K562 (cell line): ENCODE results near the gene PIP4K2C. TPM values are rescaled to one million over a fixed set of nuclear protein-coding genes. Genes with fewer than 3 reads are reported as not detected.

Experiments
- ATAC-seq: fragments of 200-7000 bp; cut with Tn5 transposase; 3 replicates; pipeline ENCODE4 v1.9.1; 2020; ENCODE audit warnings: moderate library complexity
- BruUV-seq: library from RNA; stranded (reverse); fragments of 400-500 nt; replicated peaks from 2 replicates; lab custom pipeline; 2021; lab: Mats Ljungman, UMichigan
- CTCF ChIA-PET: fragments of 300-600 bp; formaldehyde crosslinking; extraction: SDS; loops from one replicate; lab custom pipeline; 2021; ENCODE audit warnings: low intra/inter-chr PET ratio; lab: Yijun Ruan, JAX
- POLR2A ChIA-PET: fragments of 300-600, 350-650 bp; sonication (Branson Sonifier 250); formaldehyde crosslinking; extraction: SDS; loops from one replicate; lab custom pipeline; 2021; ENCODE audit warnings: antibody characterized with exemption, inconsistent platforms; lab: Yijun Ruan, JAX
- DNase-seq, 4 experiments: peaks; one replicate each; pipeline versions ENCODE4 v3.0.0 to v3.0.0-alpha.2; 2011 to 2018; ENCODE audit warnings: low spot score in 3 of 4, mixed read lengths in 3 of 4; ENCODE audit errors: extremely low read depth in 1 of 4
- FAIRE-seq: peaks from 2 replicates; lab custom pipeline; 2011; peaks lifted over from hg19 to GRCh38; lab: Jason Lieb, UNC
- H2AFZ ChIP-seq: 2 replicates; pipeline ENCODE4 v1.6.0; 2011; ENCODE audit warnings: low read depth, low read length, control low read depth, inconsistent platforms
- H3K27ac ChIP-seq: fragments of 200-600 bp; 3 replicates; pipeline ENCODE4 v1.8.0; 2011; ENCODE audit warnings: low read depth, mild to moderate bottlenecking, control low read depth, inconsistent platforms, low read length, moderate library complexity, mixed read lengths; ENCODE audit errors: extremely low read depth
- H3K27me3 ChIP-seq, 2 experiments: fragments of 300-600 bp in 1 of 2; 2 replicates in 1 of 2; 3 replicates in 1 of 2; pipeline versions ENCODE4 v1.6.0 to v1.8.0; 2011; ENCODE audit warnings: inconsistent platforms in 2 of 2, low read length in 2 of 2, mild to moderate bottlenecking in 1 of 2, mixed read lengths in 1 of 2, moderate library complexity in 1 of 2; ENCODE audit not compliant: control insufficient read depth in 2 of 2, insufficient read depth in 2 of 2
- H3K36me3 ChIP-seq: fragments of 300-600 bp; 3 replicates; pipeline ENCODE4 v1.8.0; 2011; ENCODE audit warnings: mild to moderate bottlenecking, low read length, inconsistent platforms; ENCODE audit not compliant: control insufficient read depth, insufficient read depth
- H3K4me1 ChIP-seq, 2 experiments: fragments of 200-600 bp in 1 of 2; replicated peaks in 1 of 2; 2 replicates in 1 of 2; 3 replicates in 1 of 2; pipeline versions ENCODE4 v1.5.1 to v1.8.0; 2011; ENCODE audit warnings: inconsistent platforms in 2 of 2, low read length in 2 of 2, mild to moderate bottlenecking in 1 of 2, mixed read lengths in 1 of 2, moderate library complexity in 1 of 2; ENCODE audit not compliant: control insufficient read depth in 2 of 2, insufficient read depth in 2 of 2
- H3K4me2 ChIP-seq: 2 replicates; pipeline ENCODE4 v1.6.1; 2011; ENCODE audit warnings: low read length, control low read depth, inconsistent platforms, mixed read lengths; ENCODE audit not compliant: insufficient read depth
- H3K4me3 ChIP-seq: fragments of 200-600 bp; sonication (generic), shearing (Covaris generic); 2 replicates; pipeline ENCODE4 v1.5.1; 2016; ENCODE audit warnings: control low read depth, inconsistent platforms
- H3K79me2 ChIP-seq: fragments of 200-600 bp; 3 replicates; pipeline ENCODE4 v1.8.0; 2011; ENCODE audit warnings: low read length, inconsistent platforms; ENCODE audit not compliant: control insufficient read depth, insufficient read depth
- H3K9ac ChIP-seq, 2 experiments: 2 replicates each; pipeline versions ENCODE4 v1.6.0 to v1.6.1; 2011; ENCODE audit warnings: low read depth in 2 of 2, low read length in 2 of 2, control low read depth in 1 of 2, inconsistent platforms in 1 of 2, mild to moderate bottlenecking in 1 of 2, mixed read lengths in 1 of 2; ENCODE audit not compliant: insufficient read depth in 1 of 2
- H3K9me1 ChIP-seq: one replicate; pipeline ENCODE4 v1.6.0; 2011; ENCODE audit warnings: inconsistent platforms, mild to moderate bottlenecking, low read length, moderate library complexity; ENCODE audit not compliant: control insufficient read depth, insufficient read depth
- H3K9me3 ChIP-seq: replicated peaks from 2 replicates; pipeline ENCODE4 v1.5.1; 2011; ENCODE audit warnings: low read depth, low read length, inconsistent platforms; ENCODE audit not compliant: control insufficient read depth, insufficient read depth
- H4K20me1 ChIP-seq: replicated peaks from 2 replicates; pipeline ENCODE4 v1.6.1; 2011; ENCODE audit warnings: low read length, inconsistent platforms, mixed read lengths; ENCODE audit not compliant: control insufficient read depth, insufficient read depth
- CBFA2T3 ChIP-seq: fragments of 450-650 bp; IDR thresholded peaks from 2 replicates; pipeline ENCODE4 v1.6.1; 2017
- JUN ChIP-seq, 2 experiments: sonication (generic) in 1 of 2; formaldehyde crosslinking in 1 of 2; IDR thresholded peaks; 2 replicates each; pipeline versions ENCODE4 v1.6.1 to v1.8.0; 2012 to 2022; ENCODE audit warnings: borderline replicate concordance in 2 of 2, mild to moderate bottlenecking in 2 of 2, improper control_type of control experiment in 1 of 2, low read depth in 1 of 2, low read length in 1 of 2, missing genetic modification reagents in 1 of 2
- MYNN ChIP-seq, 2 experiments: sonication (generic); formaldehyde crosslinking in 1 of 2; IDR thresholded peaks; 2 replicates each; pipeline versions ENCODE4 v1.5.0 to v1.6.1; 2016 to 2020; ENCODE audit warnings: antibody characterized with exemption in 1 of 2, missing genetic modification reagents in 1 of 2
- NR3C1 ChIP-seq: sonication (generic); formaldehyde crosslinking; IDR thresholded peaks from 2 replicates; pipeline ENCODE4 v1.8.1; 2022; ENCODE audit warnings: missing genetic modification reagents
- RFX1 ChIP-seq: fragments of 450-650 bp; IDR thresholded peaks from 2 replicates; pipeline ENCODE4 v1.6.1; 2016; ENCODE audit warnings: mild to moderate bottlenecking, moderate library complexity
- RNF2 ChIP-seq: sonication (generic); IDR thresholded peaks from 2 replicates; pipeline ENCODE4 v1.6.1; 2016
- SRSF9 ChIP-seq: fragments of 200-400 bp; formaldehyde crosslinking; IDR thresholded peaks from 2 replicates; pipeline ENCODE4 v1.6.1; 2017; ENCODE audit warnings: low read depth, low read length, borderline replicate concordance
- WGBS: fragments of 100-300 bp; shearing (Covaris generic); methylation state at CpG from one replicate; pipeline ENCODE4 v1.1.6; 2016; ENCODE audit warnings: low coverage, mixed read lengths; ENCODE audit not compliant: insufficient coverage; ENCODE audit errors: missing lambda C conversion rate; 5-methylcytosine and 5-hydroxymethylcytosine counted together
- in situ Hi-C: fragments of 300-500 bp; cut with MboI; formaldehyde crosslinking; loops from 4 replicates; pipeline ENCODE4 v1.15.0; 2018; ENCODE audit warnings: inconsistent platforms, mixed read lengths
- intact Hi-C: fragments of 100-400 bp; cut with micrococcal nuclease; formaldehyde crosslinking; loops from 2 replicates; pipeline ENCODE4 v1.14.2; 2022
- polyA plus RNA-seq, 8 experiments: library from polyadenylated mRNA; depleted of rRNA in 4 of 8; stranded (reverse) in 5 of 8; unstranded in 3 of 8; fragments of >200 nt; fragmentation: Nextera tagmentation in 2 of 8; fragmentation: Illumina TruSeq in 1 of 8; extraction: Ambion mirVana in 2 of 8; extraction: Trizol in 1 of 8; gene quantifications; 2 replicates each; pipeline versions ENCODE4 v1.2.1 to v1.2.3, GENCODE V29; 2011 to 2014; ENCODE audit warnings: inconsistent platforms in 1 of 8, missing spikeins in 1 of 8
- total RNA-seq, 7 experiments: library from RNA; depleted of rRNA in 6 of 7; stranded (reverse); fragments of >200 nt in 6 of 7; fragmentation: Illumina TruSeq in 2 of 7; extraction: Trizol in 2 of 7; gene quantifications; 2 replicates each; pipeline versions ENCODE4 v1.2.1 to v1.2.3, GENCODE V29; 2011 to 2021; ENCODE audit warnings: low replicate concordance in 1 of 7

The PIP4K2C gene
- total and polyA plus RNA-seq, 9 of the 15 experiments (the other 6 are each of a cell fraction or from before 2014, with no cell fraction given), result 9.0 to 41.4 (median 18.3) TPM

GRCh38 chr12:57579677-57580465 lies 11.1 kb upstream of the PIP4K2C start:
- TF ChIP-seq NR3C1 (CRISPR knock-in tag), result no peak
- TF ChIP-seq RFX1, result no peak
- TF ChIP-seq MYNN (IDR thresholded peaks at IDR 0.05), result no peak
- TF ChIP-seq MYNN (CRISPR knock-in tag; IDR thresholded peaks at IDR 0.05), result no peak
- TF ChIP-seq JUN (IDR thresholded peaks at IDR 0.05; ENCODE audit: borderline replicate concordance, low read depth, low read length), result no peak
- no peak for TF ChIP-seq JUN (CRISPR knock-in tag; IDR thresholded peaks at IDR 0.05; ENCODE audit: borderline replicate concordance)
- no peak for TF ChIP-seq CBFA2T3
- no peak for TF ChIP-seq RNF2
- no peak for TF ChIP-seq SRSF9
- H3K4me3 ChIP-seq, result no peak overlapping the region
- H3K4me1 ChIP-seq, result no peaks in the 10 kb centered on the region; a peak in 2 of 5 replicates
- H3K9me1 ChIP-seq, result peaks cover 7% of the 10 kb centered on the region
- ChIA-PET POLR2A (interaction anchor here (0.6 to 1.4 kb wide), 3 partner anchors 13 to 341 kb away, joined by 3 read pairs; no protein-coding TSS in a partner anchor), CTCF (interaction anchor here (4.6 kb wide), 1 partner anchor 42 kb away, joined by 36 read pairs; no protein-coding TSS in a partner anchor)
- H4K20me1 ChIP-seq, result peaks cover 3% of the 10 kb centered on the region; the same call in 1 of the 2 replicates
- BruUV-seq, result no TSS peak
- no peak overlapping the region for H3K27ac ChIP-seq
- 93% methylated on average over 7 of the region's 8 CpGs for WGBS
- DNase-seq (no peak), FAIRE-seq (no peak), ATAC-seq (no peak)
- no peaks in the 10 kb centered on the region for H3K79me2 ChIP-seq
- intact Hi-C loops, result no loop called here
- H3K9ac ChIP-seq, result no peak overlapping the region
- H3K4me2 ChIP-seq, result no peak overlapping the region
- H2AFZ ChIP-seq, result no peak overlapping the region
- H3K9me3 ChIP-seq, result no peaks in the 10 kb centered on the region
- in situ Hi-C loops, result no loop called here
- peaks cover 93% of the 10 kb centered on the region for H3K36me3 ChIP-seq
- H3K27me3 ChIP-seq, result no peaks in the 10 kb centered on the region
